H1 (cell line): ENCODE measurements around the gene MRAP2. TPM values are rescaled to one million over a fixed set of nuclear protein-coding genes. Genes with fewer than 3 reads are reported as not detected.

Experiments
- CTCF ChIA-PET: fragments of 300-600 bp; sonication (Branson Sonifier 250); formaldehyde crosslinking; loops from one replicate; lab custom pipeline; 2021; ENCODE audit not compliant: partially characterized antibody; lab: Charles Lee
- POLR2A ChIA-PET: fragments of 300-600 bp; sonication (Branson Sonifier 250); formaldehyde crosslinking; loops from one replicate; lab custom pipeline; 2021; ENCODE audit warnings: inconsistent platforms; ENCODE audit not compliant: partially characterized antibody; lab: Charles Lee
- DNase-seq, 2 experiments: peaks; one replicate each; pipeline versions ENCODE4 v3.0.0 to v3.0.0-alpha.2; 2010 to 2022; ENCODE audit warnings: low spot score in 2 of 2, low read depth in 1 of 2, mixed read lengths in 1 of 2
- FAIRE-seq: peaks from 2 replicates; lab custom pipeline; 2011; peaks lifted over from hg19 to GRCh38; lab: Jason Lieb, UNC
- H2AFZ ChIP-seq: 2 replicates; pipeline ENCODE4 v1.8.1; 2012; ENCODE audit warnings: low read length, inconsistent platforms
- H2AK5ac ChIP-seq: 2 replicates; pipeline ENCODE4 v1.6.1; 2013; ENCODE audit warnings: low read depth, low read length
- H2BK120ac ChIP-seq: replicated peaks from 2 replicates; pipeline ENCODE3; 2013; ENCODE audit warnings: low read depth, low read length, inconsistent platforms
- H2BK12ac ChIP-seq: 2 replicates; pipeline ENCODE4 v1.6.1; 2013; ENCODE audit warnings: low read depth, low read length
- H2BK15ac ChIP-seq: 2 replicates; pipeline ENCODE4 v1.6.1; 2013; ENCODE audit warnings: low read length
- H2BK20ac ChIP-seq: 2 replicates; pipeline ENCODE4 v1.6.1; 2013; ENCODE audit warnings: low read length
- H2BK5ac ChIP-seq: 2 replicates; pipeline ENCODE4 v1.6.1; 2013; ENCODE audit warnings: low read depth, low read length
- H3K14ac ChIP-seq: 2 replicates; pipeline ENCODE4 v1.6.1; 2013; ENCODE audit warnings: inconsistent platforms; ENCODE audit not compliant: insufficient read length
- H3K18ac ChIP-seq: 2 replicates; pipeline ENCODE4 v1.6.1; 2013; ENCODE audit warnings: low read length; ENCODE audit errors: extremely low read depth
- H3K23ac ChIP-seq: 2 replicates; pipeline ENCODE4 v1.6.1; 2013; ENCODE audit warnings: inconsistent platforms; ENCODE audit not compliant: insufficient read length
- H3K23me2 ChIP-seq: 2 replicates; pipeline ENCODE4 v1.6.1; 2013; ENCODE audit warnings: low read depth, low read length
- H3K27ac ChIP-seq: 2 replicates; pipeline ENCODE4 v1.6.1; 2011; ENCODE audit warnings: low read depth, low read length, inconsistent platforms
- H3K27me3 ChIP-seq, 4 experiments: replicated peaks in 1 of 4; 1 replicate in 1 of 4; 2 replicates in 3 of 4; pipeline versions ENCODE4 v1.6.1 to v1.8.1; 2011 to 2013; ENCODE audit warnings: low read length in 3 of 4, mild to moderate bottlenecking in 3 of 4, inconsistent platforms in 2 of 4, mixed read lengths in 2 of 4, moderate library complexity in 1 of 4; ENCODE audit not compliant: control insufficient read depth in 3 of 4, insufficient read depth in 3 of 4; ENCODE audit errors: extremely low read depth in 1 of 4
- H3K36me3 ChIP-seq, 4 experiments: 2 replicates each; pipeline versions ENCODE4 v1.6.1 to v1.8.1; 2011 to 2013; ENCODE audit warnings: mild to moderate bottlenecking in 4 of 4, low read length in 3 of 4, moderate library complexity in 2 of 4, control low read depth in 1 of 4, inconsistent platforms in 1 of 4; ENCODE audit not compliant: insufficient read depth in 4 of 4, control insufficient read depth in 2 of 4
- H3K4ac ChIP-seq: replicated peaks from 2 replicates; pipeline ENCODE3; 2013; ENCODE audit warnings: low read length, low read depth, mixed read lengths, inconsistent platforms; ENCODE audit not compliant: insufficient read length
- H3K4me1 ChIP-seq, 4 experiments: replicated peaks in 1 of 4; 1 replicate in 1 of 4; 2 replicates in 3 of 4; pipeline versions ENCODE4 v1.6.1 to v1.8.1; 2011 to 2013; ENCODE audit warnings: low read length in 3 of 4, inconsistent platforms in 2 of 4, mixed read lengths in 1 of 4; ENCODE audit not compliant: insufficient read depth in 4 of 4, control insufficient read depth in 3 of 4
- H3K4me2 ChIP-seq, 2 experiments: 2 replicates each; pipeline versions ENCODE4 v1.6.1 to v1.8.1; 2011 to 2013; ENCODE audit warnings: low read depth in 2 of 2, low read length in 2 of 2, control low read depth in 1 of 2, inconsistent platforms in 1 of 2, mild to moderate bottlenecking in 1 of 2; ENCODE audit not compliant: insufficient read depth in 1 of 2
- H3K4me3 ChIP-seq, 4 experiments: fragments of 200-600, 300-600 bp in 1 of 4; sonication (generic), shearing (Covaris generic), sonication (Bioruptor Twin) in 1 of 4; 2 replicates each; pipeline versions ENCODE4 v1.5.1 to v1.8.1; 2011 to 2016; ENCODE audit warnings: low read length in 4 of 4, low read depth in 3 of 4, control low read depth in 2 of 4, inconsistent platforms in 2 of 4, mild to moderate bottlenecking in 2 of 4, mixed read lengths in 1 of 4, moderate library complexity in 1 of 4; ENCODE audit not compliant: insufficient read depth in 2 of 4; ENCODE audit errors: extremely low read depth in 1 of 4
- H3K56ac ChIP-seq: replicated peaks from 2 replicates; pipeline ENCODE3; 2013; ENCODE audit warnings: low read depth, mild to moderate bottlenecking, mixed read lengths, low read length, inconsistent platforms; ENCODE audit not compliant: insufficient read length
- H3K79me1 ChIP-seq: 2 replicates; pipeline ENCODE4 v1.6.1; 2013; ENCODE audit warnings: low read depth, low read length, control low read depth
- H3K79me2 ChIP-seq, 2 experiments: 2 replicates each; pipeline versions ENCODE4 v1.6.1 to v1.8.1; 2012 to 2013; ENCODE audit warnings: low read length in 2 of 2, mild to moderate bottlenecking in 2 of 2, inconsistent platforms in 1 of 2; ENCODE audit not compliant: insufficient read depth in 2 of 2, control insufficient read depth in 1 of 2
- H3K9ac ChIP-seq, 4 experiments: replicated peaks in 1 of 4; 1 replicate in 1 of 4; 2 replicates in 3 of 4; pipeline versions ENCODE4 v1.6.1 to v1.8.1; 2011 to 2013; ENCODE audit warnings: low read depth in 3 of 4, low read length in 3 of 4, control low read depth in 2 of 4, mild to moderate bottlenecking in 2 of 4, moderate library complexity in 2 of 4, inconsistent platforms in 1 of 4; ENCODE audit errors: extremely low read depth in 1 of 4
- H3K9me3 ChIP-seq, 2 experiments: 2 replicates each; pipeline versions ENCODE4 v1.6.1 to v1.8.1; 2012 to 2013; ENCODE audit warnings: mild to moderate bottlenecking in 2 of 2, moderate library complexity in 2 of 2, control low read depth in 1 of 2, inconsistent platforms in 1 of 2, low read depth in 1 of 2, low read length in 1 of 2, mixed read lengths in 1 of 2; ENCODE audit not compliant: insufficient read depth in 2 of 2
- H4K20me1 ChIP-seq, 2 experiments: replicated peaks in 1 of 2; 2 replicates each; pipeline versions ENCODE3 to v1.8.1; 2011 to 2013; ENCODE audit warnings: inconsistent platforms in 2 of 2, low read length in 2 of 2, mild to moderate bottlenecking in 1 of 2; ENCODE audit not compliant: insufficient read depth in 2 of 2, control insufficient read depth in 1 of 2
- H4K5ac ChIP-seq: 2 replicates; pipeline ENCODE4 v1.6.1; 2013; ENCODE audit warnings: low read length, low read depth, mixed read lengths, inconsistent platforms; ENCODE audit not compliant: insufficient read length
- H4K8ac ChIP-seq: 2 replicates; pipeline ENCODE4 v1.8.0; 2013; ENCODE audit warnings: mild to moderate bottlenecking, moderate library complexity, low read length, inconsistent platforms; ENCODE audit not compliant: insufficient read depth; ENCODE audit errors: extremely low read depth
- H4K91ac ChIP-seq: replicated peaks from 2 replicates; pipeline ENCODE3; 2013; ENCODE audit warnings: low read length, mixed read lengths, inconsistent platforms; ENCODE audit not compliant: insufficient read length
- CEBPB ChIP-seq: IDR thresholded peaks from 2 replicates; pipeline ENCODE4 v1.6.1; 2012; ENCODE audit warnings: low read depth, low read length
- TAF7 ChIP-seq: optimal IDR thresholded peaks from 2 replicates; pipeline ENCODE3; 2011; ENCODE audit warnings: low read depth, mild to moderate bottlenecking, inconsistent platforms, low read length, moderate library complexity, borderline replicate concordance
- WGBS, 2 experiments: shearing (Covaris generic) in 1 of 2; methylation state at CpG; one replicate each; pipeline versions ENCODE4 v1.1.6 to v1.1.7; 2013 to 2015; ENCODE audit warnings: low lambda C conversion rate in 2 of 2, mixed read lengths in 2 of 2, inconsistent platforms in 1 of 2, low coverage in 1 of 2, missing lambda C conversion rate in 1 of 2; ENCODE audit not compliant: insufficient replicate concordance in 2 of 2, insufficient coverage in 1 of 2, insufficient read length in 1 of 2; ENCODE audit errors: extremely low coverage in 1 of 2, missing lambda C conversion rate in 1 of 2; 5-methylcytosine and 5-hydroxymethylcytosine counted together
- polyA plus RNA-seq, 7 experiments: library from polyadenylated mRNA; depleted of rRNA in 3 of 7; stranded (reverse) in 5 of 7; unstranded in 2 of 7; fragments of >200 nt in 5 of 7; fragments of 200-250 nt in 2 of 7; gene quantifications; 1 replicate in 5 of 7; 2 replicates in 1 of 7; 4 replicates in 1 of 7; pipeline versions ENCODE4 v1.2.1 to v1.2.3, GENCODE V29; 2011 to 2013; ENCODE audit warnings: missing spikeins in 2 of 7, mixed read lengths in 2 of 7
- total RNA-seq: library from RNA; stranded (reverse); fragmentation: NEBNext Ultra II Directional; extraction: Animal tissue kit (Norgen Biotek cat#: 25700); gene quantifications from 2 replicates; pipeline ENCODE4 v1.2.1, GENCODE V29; 2021

Gene MRAP2
- total and polyA plus RNA-seq, 2 of the 8 experiments (the other 6 are each of a cell fraction or from before 2014, with no cell fraction given), result 5.0 to 11.0 TPM

GRCh38 chr6:84082689-84083265, 49.2 kb downstream of the MRAP2 start:
- CTCF ChIA-PET, result no interaction called here
- Histone ChIP-seq H3K9me3 (no peaks in the 10 kb centered on the region), H2BK12ac (peak overlapping the region; percentile 88; the same call in 1 of the 2 replicates), H3K23ac (no peak overlapping the region), H3K27me3 (no peaks in the 10 kb centered on the region), H3K18ac (0 out of 2 replicates have a peak overlapping the region, but pooled peaks have one; percentile 9), H2BK20ac (no peak overlapping the region), H3K23me2 (peaks cover 3% of the 10 kb centered on the region; the same call in 1 of the 2 replicates), H4K5ac (no peak overlapping the region), H3K9ac (no peak overlapping the region), H2BK15ac (no peak overlapping the region), H3K4ac (no peak overlapping the region), H2BK120ac (peak overlapping the region; percentile 41), H3K79me2 (no peaks in the 10 kb centered on the region), H3K14ac (no peak overlapping the region), H3K36me3 (no peaks in the 10 kb centered on the region), H3K56ac (no peak overlapping the region), H3K4me3 (no peak overlapping the region), H3K4me1 (peaks cover 0 to 14% (median under 1%) of the 10 kb centered on the region in 4 experiments; a peak in 4 of 7 replicates), H4K20me1 (no peaks in the 10 kb centered on the region), H2AK5ac (no peak overlapping the region; the same call in 1 of the 2 replicates), H3K27ac (peak overlapping the region; percentile 26; the same call in 1 of the 2 replicates), H2BK5ac (0 out of 2 replicates have a peak overlapping the region, but pooled peaks have one; percentile 66), H2AFZ (peak overlapping the region; percentile 85; the same call in 1 of the 2 replicates), H4K8ac (no peak overlapping the region), H3K79me1 (no peaks in the 10 kb centered on the region), H4K91ac (no peak overlapping the region), H3K4me2 (no peak overlapping the region)
- no peak for DNase-seq
- TF ChIP-seq CEBPB, result 0 out of 2 replicates have a peak, but pooled peaks have one; percentile 51
- no peak for TF ChIP-seq TAF7
- WGBS, 2 experiments, result 80% methylated on average over 11 of the region's 11 CpGs; no CpG with 5 or more reads in 1 of the 2 experiments
- POLR2A ChIA-PET, result no interaction called here
- peak; percentile 19 for FAIRE-seq
